Suprapubic skin (tissue), 4 donors: Measurements from ENCODE around the gene KCNT2.

Experiments
- POLR2A ChIP-seq, 2 donors: fragments of 450-650 bp; IDR thresholded peaks; one replicate each; pipeline ENCODE4 v1.6.1; 2017; ENCODE audit warnings: antibody characterized with exemption in 2 of 2, mild to moderate bottlenecking in 2 of 2, moderate library complexity in 2 of 2
- POLR2AphosphoS5 ChIP-seq, 3 donors: sonication (generic); formaldehyde crosslinking; IDR thresholded peaks; one replicate each; pipeline ENCODE4 v1.6.1; 2017; ENCODE audit warnings: antibody characterized with exemption in 3 of 3
- TF ChIP-seq, protein P1 (sequence below), 2 donors: fragments of 200-600 bp in 1 of 2; fragments of 450-650 bp in 1 of 2; sonication (generic) in 1 of 2; IDR thresholded peaks; one replicate each; pipeline ENCODE4 v1.5.1; 2016 to 2019; ENCODE audit warnings: antibody characterized with exemption in 2 of 2, mild to moderate bottlenecking in 1 of 2, moderate library complexity in 1 of 2

DNA sequence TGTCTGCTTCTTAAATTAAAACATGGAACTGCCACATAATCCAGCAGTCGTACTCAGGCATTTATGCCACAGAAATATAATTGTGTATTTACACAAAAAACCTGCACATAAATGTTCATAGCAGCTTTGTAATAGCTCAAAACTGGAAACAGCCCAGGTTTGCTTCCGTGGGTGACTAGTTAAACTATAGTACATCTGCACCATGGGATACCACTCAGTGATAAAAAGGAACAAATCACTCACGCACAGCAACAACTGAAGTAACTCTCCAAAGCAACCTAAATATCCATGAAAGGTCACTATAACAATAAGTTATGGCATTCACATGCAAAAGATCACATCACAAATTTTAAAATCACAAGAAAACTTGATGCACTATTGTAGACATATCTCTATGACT is 64.4 kb downstream of the KCNT2 start:
- TF ChIP-seq, protein P1, sequence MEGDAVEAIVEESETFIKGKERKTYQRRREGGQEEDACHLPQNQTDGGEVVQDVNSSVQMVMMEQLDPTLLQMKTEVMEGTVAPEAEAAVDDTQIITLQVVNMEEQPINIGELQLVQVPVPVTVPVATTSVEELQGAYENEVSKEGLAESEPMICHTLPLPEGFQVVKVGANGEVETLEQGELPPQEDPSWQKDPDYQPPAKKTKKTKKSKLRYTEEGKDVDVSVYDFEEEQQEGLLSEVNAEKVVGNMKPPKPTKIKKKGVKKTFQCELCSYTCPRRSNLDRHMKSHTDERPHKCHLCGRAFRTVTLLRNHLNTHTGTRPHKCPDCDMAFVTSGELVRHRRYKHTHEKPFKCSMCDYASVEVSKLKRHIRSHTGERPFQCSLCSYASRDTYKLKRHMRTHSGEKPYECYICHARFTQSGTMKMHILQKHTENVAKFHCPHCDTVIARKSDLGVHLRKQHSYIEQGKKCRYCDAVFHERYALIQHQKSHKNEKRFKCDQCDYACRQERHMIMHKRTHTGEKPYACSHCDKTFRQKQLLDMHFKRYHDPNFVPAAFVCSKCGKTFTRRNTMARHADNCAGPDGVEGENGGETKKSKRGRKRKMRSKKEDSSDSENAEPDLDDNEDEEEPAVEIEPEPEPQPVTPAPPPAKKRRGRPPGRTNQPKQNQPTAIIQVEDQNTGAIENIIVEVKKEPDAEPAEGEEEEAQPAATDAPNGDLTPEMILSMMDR (IDR thresholded peaks at IDR 0.05): no peak
- TF ChIP-seq POLR2A (IDR thresholded peaks at IDR 0.05): no peak
- TF ChIP-seq POLR2AphosphoS5 (IDR thresholded peaks at IDR 0.05): no peak
